GM19438 (cell line): ENCODE results near the gene TIAM2.
"Not testable (repeated sequence)": the region's sequence is repeated elsewhere in the genome, so short reads cannot be mapped to it uniquely, and the experiment has no call there.

Experiments
- ATAC-seq: cut with Tn5 transposase; IDR thresholded peaks from one replicate; pipeline ENCODE4 v1.9.1; 2021; ENCODE audit warnings: low read depth; ENCODE audit not compliant: unreplicated experiment

The TIAM2 gene

GRCh38 chr6:155187106-155187505, 192.0 kb downstream of the TIAM2 start:
- no peak for ATAC-seq

- no peak for ATAC-seq
Measured at GRCh38 chr6:155187994-155188706, 193.0 kb downstream of the TIAM2 start.

GRCh38 chr6:155188707-155189496, 193.8 kb downstream of the TIAM2 start:
- ATAC-seq, result no peak

GRCh38 chr6:155190677-155191076, 195.6 kb downstream of the TIAM2 start:
- ATAC-seq, result no peak

- ATAC-seq, result no peak
Measured at GRCh38 chr6:155193526-155193925, 198.4 kb downstream of the TIAM2 start.

DNA sequence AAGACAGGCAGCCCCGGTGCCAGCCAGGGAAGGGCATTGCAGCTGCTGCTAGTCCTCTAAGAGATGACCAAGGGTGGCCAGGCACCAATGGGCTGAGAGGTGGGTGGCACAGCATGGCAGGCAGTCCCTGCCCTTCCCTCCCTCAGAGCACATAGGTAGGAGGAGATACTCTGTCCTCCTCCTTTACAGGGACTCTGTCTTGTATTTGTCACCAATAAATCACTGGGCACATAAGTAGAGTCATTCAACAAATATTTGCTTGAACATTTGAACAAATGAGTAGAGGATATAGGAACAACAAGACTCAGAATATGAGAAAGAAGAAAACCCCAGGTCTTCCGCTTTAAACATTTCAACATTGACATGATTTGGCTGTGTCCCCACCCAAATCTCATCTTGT, 199.3 kb downstream of the TIAM2 start:
- ATAC-seq, result no peak

DNA sequence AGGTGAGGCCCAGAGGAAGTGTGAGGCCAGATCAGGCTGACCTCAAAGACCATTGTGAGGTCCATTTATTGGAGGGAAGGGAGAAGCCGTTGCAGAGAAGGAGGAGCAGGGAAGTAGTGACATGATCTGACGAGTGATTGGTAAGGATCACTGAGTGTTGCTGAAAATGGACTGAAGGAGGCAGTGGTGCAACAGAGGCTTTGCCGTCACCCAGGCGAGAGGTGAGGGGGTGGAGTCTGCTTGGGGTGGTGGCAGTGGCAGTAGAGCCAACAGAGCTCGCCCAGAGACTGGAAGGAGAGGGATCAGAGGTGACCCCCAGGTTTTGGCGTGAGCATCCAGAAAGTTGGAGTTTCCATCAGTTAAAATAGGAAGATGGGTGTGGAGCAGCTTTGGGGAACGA, 200.8 kb downstream of the TIAM2 start:
- no peak for ATAC-seq

- ATAC-seq, result no peak
Measured at GRCh38 chr6:155196911-155197310, 201.8 kb downstream of the TIAM2 start.

DNA sequence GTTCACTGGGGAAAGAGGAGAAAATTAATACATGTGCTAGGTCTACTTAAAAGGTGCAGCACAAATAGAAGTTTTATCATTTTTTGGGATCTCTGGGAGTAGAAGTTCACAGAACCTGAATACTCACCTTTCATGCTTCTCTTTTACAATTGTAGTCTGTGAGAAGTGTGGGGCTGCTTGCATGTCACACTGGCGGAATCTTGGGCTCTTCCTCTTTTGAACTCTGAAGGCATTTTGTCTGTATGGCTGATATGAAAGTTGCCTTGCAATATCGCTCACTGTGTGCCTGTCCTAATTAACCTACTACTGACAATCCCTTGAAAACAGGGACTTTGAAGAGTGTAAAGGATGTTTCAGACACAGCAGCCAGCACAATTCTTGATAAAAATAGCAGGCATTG, 202.8 kb downstream of the TIAM2 start:
- no peak for ATAC-seq

GRCh38 chr6:155200012-155200411, 204.9 kb downstream of the TIAM2 start:
- no peak for ATAC-seq

DNA sequence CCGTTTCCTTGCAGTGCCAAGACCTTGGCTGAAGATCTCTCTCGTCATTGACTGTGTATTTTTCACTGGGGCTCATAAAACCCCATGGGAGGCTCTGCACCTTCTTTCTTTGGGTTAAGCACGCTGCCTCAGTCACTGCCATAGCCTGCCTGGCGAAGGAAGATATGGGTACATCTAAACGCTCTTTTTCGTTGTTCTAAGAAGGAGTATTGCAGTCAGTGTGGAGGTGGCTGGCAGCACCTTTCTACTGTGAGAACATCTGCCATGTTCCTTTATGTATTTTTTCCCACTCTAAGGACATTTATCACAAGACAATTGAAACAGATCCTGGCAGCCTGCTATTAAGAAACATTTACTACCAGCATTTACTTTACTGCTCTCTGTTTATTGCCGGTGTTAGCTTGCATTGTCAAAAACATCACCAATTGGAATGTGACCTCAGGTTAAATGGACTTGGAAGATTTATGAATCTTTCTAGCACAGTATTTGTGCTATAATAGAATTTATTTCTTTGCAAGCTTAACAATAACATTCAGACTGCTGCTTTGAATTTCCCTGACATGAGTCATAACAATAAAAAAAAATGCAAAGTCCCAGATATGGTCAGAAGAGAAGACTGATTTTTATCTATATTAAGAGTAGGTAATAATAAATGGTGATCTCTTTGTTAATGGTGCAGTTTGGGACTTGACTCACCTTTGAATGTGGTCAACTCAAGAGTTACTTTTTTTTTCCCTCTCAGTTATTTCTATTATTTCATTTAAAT, 206.5 kb downstream of the TIAM2 start:
- ATAC-seq, result no peak

GRCh38 chr6:155207223-155207622, 212.1 kb downstream of the TIAM2 start:
- ATAC-seq, result no peak

DNA sequence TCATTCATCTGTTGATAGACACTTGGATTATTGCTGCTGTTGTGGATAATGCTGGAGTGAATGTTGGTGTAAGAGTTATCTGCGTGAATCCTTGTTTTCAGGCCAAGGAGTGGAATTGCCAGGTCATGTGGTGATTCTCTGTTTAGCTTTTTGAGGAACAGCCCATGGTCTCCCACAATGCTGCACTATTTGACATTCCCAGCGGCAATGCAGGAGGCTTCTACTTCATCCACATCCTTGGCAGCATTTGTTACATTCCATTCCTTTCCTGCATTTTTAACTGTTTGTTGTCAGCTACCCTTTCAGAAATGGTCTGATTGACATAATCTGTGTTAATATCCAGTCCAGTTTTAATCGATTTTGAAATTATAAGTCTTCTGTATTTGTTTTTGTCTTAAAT, 217.0 kb downstream of the TIAM2 start:
- ATAC-seq, result no peak

DNA sequence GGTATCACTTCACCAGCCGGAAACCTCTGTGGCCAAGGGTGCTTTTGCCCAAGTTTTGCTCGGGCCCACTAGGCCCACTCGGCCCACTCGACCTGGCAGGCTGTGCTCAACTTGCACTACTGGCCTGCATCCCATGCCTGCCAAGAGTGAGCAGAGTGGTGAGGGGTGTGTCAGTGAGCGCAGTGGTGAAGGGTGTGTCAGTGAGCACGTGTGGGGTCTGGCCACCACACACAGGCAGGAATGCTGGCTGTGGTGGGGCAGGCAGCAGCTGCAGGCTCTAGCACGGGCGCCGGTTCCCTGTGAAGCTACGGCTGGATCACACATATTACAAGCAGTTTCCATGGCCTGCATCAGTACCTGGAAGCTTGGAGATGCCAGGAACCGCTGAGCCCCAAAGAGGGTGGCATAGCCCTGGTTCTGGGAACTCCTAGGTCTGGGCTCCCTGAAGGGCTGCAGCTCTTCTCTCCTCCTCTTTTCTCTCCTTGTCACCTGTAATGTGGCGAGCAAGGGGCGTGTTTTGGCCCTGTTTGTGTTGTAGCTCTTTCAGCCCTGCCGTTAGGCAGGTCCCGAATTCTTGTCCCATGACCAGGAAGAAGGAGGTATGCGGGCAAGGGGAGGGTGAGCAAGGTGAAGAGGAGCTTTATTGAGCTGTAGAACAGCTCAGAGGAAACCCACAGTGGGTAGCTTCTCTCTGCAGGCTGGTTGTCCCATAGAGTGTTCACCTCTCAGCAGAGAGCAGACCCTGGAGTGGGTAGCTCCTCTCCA, 217.7 kb downstream of the TIAM2 start:
- ATAC-seq, result no peak

- ATAC-seq, result no peak
Measured at GRCh38 chr6:155213611-155214372, 218.7 kb downstream of the TIAM2 start.

GRCh38 chr6:155215906-155216305, 220.8 kb downstream of the TIAM2 start:
- no peak for ATAC-seq

- no peak for ATAC-seq
Measured at GRCh38 chr6:155216312-155217046, 221.4 kb downstream of the TIAM2 start.

- ATAC-seq, result not testable (repeated sequence)
Measured at GRCh38 chr6:155218711-155219110, 223.6 kb downstream of the TIAM2 start.

- no peak for ATAC-seq
Measured at GRCh38 chr6:155219299-155219698, 224.2 kb downstream of the TIAM2 start.
